Measurements from ENCODE around the gene LAMA2. TPM values are rescaled to one million over a fixed set of nuclear protein-coding genes. Genes with fewer than 3 reads are reported as not detected.

The LAMA2 gene
- total and polyA plus RNA-seq, 7 donors = 0.46 to 131 (median 59.6) TPM

DNA sequence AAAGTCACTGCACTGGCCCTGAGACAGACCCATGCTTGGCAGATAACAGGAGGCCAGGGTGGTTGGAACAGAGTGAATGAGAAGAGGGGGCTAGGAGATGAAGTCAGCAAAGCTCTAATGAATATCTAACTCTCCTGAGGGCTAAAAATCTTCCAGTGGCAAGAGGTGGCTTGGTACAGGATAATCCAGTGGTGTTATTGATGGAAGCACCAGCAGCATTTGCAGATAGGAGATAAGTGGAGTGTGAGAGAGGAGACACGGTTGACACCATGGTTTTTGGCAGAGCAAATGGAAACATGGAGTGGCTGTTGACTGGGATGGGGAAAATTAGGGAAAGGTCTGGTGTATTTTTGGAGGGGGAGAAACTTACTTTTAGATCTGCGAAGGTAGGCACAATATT lies 464.0 kb downstream of the LAMA2 start:
- Histone ChIP-seq H3K27me3 (no peaks in the 10 kb centered on the region), H3K9me3 (no peaks in the 10 kb centered on the region), H3K4me1 (no peaks in the 10 kb centered on the region), H3K4me3 (no peak overlapping the region), H3K27ac (no peak overlapping the region), H3K36me3 (no peaks in the 10 kb centered on the region)
- TF ChIP-seq POLR2AphosphoS5 (IDR thresholded peaks at IDR 0.05) = no peak
- TF ChIP-seq, protein P1, sequence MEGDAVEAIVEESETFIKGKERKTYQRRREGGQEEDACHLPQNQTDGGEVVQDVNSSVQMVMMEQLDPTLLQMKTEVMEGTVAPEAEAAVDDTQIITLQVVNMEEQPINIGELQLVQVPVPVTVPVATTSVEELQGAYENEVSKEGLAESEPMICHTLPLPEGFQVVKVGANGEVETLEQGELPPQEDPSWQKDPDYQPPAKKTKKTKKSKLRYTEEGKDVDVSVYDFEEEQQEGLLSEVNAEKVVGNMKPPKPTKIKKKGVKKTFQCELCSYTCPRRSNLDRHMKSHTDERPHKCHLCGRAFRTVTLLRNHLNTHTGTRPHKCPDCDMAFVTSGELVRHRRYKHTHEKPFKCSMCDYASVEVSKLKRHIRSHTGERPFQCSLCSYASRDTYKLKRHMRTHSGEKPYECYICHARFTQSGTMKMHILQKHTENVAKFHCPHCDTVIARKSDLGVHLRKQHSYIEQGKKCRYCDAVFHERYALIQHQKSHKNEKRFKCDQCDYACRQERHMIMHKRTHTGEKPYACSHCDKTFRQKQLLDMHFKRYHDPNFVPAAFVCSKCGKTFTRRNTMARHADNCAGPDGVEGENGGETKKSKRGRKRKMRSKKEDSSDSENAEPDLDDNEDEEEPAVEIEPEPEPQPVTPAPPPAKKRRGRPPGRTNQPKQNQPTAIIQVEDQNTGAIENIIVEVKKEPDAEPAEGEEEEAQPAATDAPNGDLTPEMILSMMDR (IDR thresholded peaks at IDR 0.05) = no peak
- TF ChIP-seq EP300 (IDR thresholded peaks at IDR 0.05) = no peak
- no peak for TF ChIP-seq POLR2A (IDR thresholded peaks at IDR 0.05)
- 90% methylated on average over 2 of the region's 2 CpGs for WGBS, 2 donors
- no peak for DNase-seq
- intact Hi-C loops (cut with DNase I) = no loop called here

DNA sequence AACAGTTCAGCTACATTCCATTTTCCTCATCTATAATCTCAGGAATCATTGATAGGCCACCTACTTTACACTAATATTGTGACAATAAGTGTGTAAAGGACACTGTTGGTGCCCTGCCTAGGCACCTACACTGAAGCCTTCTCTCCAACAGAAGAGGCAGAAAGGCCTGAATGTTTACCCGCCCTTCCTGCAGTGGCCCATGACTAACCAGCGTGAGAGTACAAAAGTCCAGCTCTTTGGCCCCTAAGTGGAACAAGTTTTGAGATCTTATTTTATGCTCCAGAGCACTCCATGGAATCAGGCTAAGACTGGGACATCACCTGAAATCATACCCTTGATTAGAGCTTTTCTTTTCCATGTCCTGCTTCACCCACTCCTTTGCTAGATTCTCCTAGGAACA lies 467.3 kb downstream of the LAMA2 start:
- Histone ChIP-seq H3K27me3 (no peaks in the 10 kb centered on the region), H3K36me3 (no peaks in the 10 kb centered on the region), H3K4me1 (no peaks in the 10 kb centered on the region), H3K4me3 (no peak overlapping the region), H3K9me3 (no peaks in the 10 kb centered on the region), H3K27ac (no peak overlapping the region)
- DNase-seq = no peak
- TF ChIP-seq POLR2A (IDR thresholded peaks at IDR 0.05) (no peak), POLR2AphosphoS5 (IDR thresholded peaks at IDR 0.05) (no peak), EP300 (IDR thresholded peaks at IDR 0.05) (no peak)
- TF ChIP-seq, protein P1 (IDR thresholded peaks at IDR 0.05) = no peak
- WGBS, 2 donors = 29 to 80% methylated on average over 2 of the region's 2 CpGs
- intact Hi-C loops (cut with DNase I) = no loop called here

DNA sequence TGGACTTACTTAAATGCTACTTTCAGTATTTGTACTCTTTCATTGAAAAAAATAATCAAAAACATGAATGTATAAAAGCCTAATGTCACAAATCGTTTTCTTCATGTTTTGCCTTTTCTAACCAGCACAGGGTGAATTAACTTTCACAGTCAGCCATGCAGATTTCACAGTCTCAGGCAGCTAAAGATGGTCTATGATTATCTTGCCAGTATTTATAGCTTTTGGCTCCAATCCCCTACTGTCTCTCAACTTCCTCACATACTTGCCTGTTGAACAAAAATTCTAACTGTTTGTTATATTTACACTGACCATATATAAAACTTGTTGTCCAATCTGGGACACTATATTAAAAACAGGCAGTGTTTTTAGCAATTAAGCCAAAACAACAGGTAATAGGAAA lies 468.9 kb downstream of the LAMA2 start:
- TF ChIP-seq POLR2A (IDR thresholded peaks at IDR 0.05) (no peak), POLR2AphosphoS5 (IDR thresholded peaks at IDR 0.05) (no peak), EP300 (IDR thresholded peaks at IDR 0.05) (no peak)
- TF ChIP-seq, protein P1 (IDR thresholded peaks at IDR 0.05) = no peak
- WGBS, 2 donors = 9 to 61% methylated on average over 1 of the region's 1 CpG
- Histone ChIP-seq H3K27me3 (no peaks in the 10 kb centered on the region), H3K4me1 (no peaks in the 10 kb centered on the region), H3K4me3 (no peak overlapping the region), H3K9me3 (no peaks in the 10 kb centered on the region), H3K27ac (no peak overlapping the region), H3K36me3 (no peaks in the 10 kb centered on the region)
- DNase-seq = no peak
- intact Hi-C loops (cut with DNase I) = no loop called here

DNA sequence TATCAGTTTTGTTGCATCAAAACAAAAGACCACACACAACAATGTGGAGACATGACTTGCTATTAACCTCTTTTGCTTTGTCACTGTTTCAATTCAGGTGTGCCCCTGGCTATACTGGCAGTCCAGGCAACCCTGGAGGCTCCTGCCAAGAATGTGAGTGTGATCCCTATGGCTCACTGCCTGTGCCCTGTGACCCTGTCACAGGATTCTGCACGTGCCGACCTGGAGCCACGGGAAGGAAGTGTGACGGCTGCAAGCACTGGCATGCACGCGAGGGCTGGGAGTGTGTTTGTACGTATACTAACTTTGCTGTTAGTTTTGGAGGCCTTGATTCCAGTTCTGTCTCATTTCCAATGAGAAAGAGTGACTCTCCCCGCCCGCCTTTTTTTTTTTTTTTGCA lies 470.1 kb downstream of the LAMA2 start:
- no peaks in the 10 kb centered on the region for H3K36me3 ChIP-seq
- no peaks in the 10 kb centered on the region for H3K27me3 ChIP-seq
- H3K4me3 ChIP-seq = no peak overlapping the region
- TF ChIP-seq EP300 (IDR thresholded peaks at IDR 0.05) = no peak
- TF ChIP-seq POLR2AphosphoS5 (IDR thresholded peaks at IDR 0.05) = no peak
- TF ChIP-seq, protein P1 (IDR thresholded peaks at IDR 0.05) = no peak
- TF ChIP-seq POLR2A (IDR thresholded peaks at IDR 0.05) = no peak
- H3K9me3 ChIP-seq = no peaks in the 10 kb centered on the region
- WGBS, 2 donors = 43 to 71% methylated on average over 9 of the region's 9 CpGs
- H3K27ac ChIP-seq = no peak overlapping the region
- H3K4me1 ChIP-seq = no peaks in the 10 kb centered on the region
- DNase-seq = no peak
- intact Hi-C loops (cut with DNase I) = no loop called here

DNA sequence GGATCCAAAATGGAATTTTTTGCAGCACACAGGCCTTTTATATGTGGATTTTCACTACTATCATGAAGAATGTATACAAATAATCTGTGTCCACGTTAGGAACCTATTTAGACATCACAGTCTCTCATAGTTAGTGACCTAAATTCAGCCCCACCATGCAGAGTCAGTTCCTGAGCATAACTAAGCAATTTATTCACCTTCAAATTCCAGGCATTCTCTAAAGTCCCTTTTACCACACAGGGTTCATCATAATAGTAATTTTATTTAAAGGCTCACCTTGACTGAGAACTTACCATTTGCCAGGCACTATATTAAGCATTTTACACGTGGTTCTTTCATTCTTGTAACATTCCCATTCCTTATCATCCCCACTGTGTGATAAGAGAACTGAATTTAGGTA lies 473.2 kb downstream of the LAMA2 start:
- peaks cover 0 to 13% (median 6%) of the 10 kb centered on the region in 4 donors for H3K4me1 ChIP-seq
- TF ChIP-seq POLR2A (IDR thresholded peaks at IDR 0.05) (no peak), EP300 (IDR thresholded peaks at IDR 0.05) (no peak), POLR2AphosphoS5 (IDR thresholded peaks at IDR 0.05) (no peak)
- TF ChIP-seq, protein P1 (IDR thresholded peaks at IDR 0.05) = no peak
- 57 to 60% methylated on average over 2 of the region's 2 CpGs for WGBS, 2 donors
- no peak overlapping the region for H3K4me3 ChIP-seq
- no peak for DNase-seq
- intact Hi-C loops (cut with DNase I) = no loop called here
- no peaks in the 10 kb centered on the region for H3K36me3 ChIP-seq
- no peak overlapping the region for H3K27ac ChIP-seq
- no peaks in the 10 kb centered on the region for H3K27me3 ChIP-seq
- no peaks in the 10 kb centered on the region for H3K9me3 ChIP-seq

Data from sigmoid colon (tissue), 7 donors.